RPMI8226 (cell line): ENCODE results near the gene SLC9B1.

ENCODE experiments used
- DNase-seq: peaks from one replicate; pipeline ENCODE4 v3.0.0-alpha.2; 2015

SLC9B1 gene, protein sequence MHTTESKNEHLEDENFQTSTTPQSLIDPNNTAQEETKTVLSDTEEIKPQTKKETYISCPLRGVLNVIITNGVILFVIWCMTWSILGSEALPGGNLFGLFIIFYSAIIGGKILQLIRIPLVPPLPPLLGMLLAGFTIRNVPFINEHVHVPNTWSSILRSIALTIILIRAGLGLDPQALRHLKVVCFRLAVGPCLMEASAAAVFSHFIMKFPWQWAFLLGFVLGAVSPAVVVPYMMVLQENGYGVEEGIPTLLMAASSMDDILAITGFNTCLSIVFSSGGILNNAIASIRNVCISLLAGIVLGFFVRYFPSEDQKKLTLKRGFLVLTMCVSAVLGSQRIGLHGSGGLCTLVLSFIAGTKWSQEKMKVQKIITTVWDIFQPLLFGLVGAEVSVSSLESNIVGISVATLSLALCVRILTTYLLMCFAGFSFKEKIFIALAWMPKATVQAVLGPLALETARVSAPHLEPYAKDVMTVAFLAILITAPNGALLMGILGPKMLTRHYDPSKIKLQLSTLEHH

DNA sequence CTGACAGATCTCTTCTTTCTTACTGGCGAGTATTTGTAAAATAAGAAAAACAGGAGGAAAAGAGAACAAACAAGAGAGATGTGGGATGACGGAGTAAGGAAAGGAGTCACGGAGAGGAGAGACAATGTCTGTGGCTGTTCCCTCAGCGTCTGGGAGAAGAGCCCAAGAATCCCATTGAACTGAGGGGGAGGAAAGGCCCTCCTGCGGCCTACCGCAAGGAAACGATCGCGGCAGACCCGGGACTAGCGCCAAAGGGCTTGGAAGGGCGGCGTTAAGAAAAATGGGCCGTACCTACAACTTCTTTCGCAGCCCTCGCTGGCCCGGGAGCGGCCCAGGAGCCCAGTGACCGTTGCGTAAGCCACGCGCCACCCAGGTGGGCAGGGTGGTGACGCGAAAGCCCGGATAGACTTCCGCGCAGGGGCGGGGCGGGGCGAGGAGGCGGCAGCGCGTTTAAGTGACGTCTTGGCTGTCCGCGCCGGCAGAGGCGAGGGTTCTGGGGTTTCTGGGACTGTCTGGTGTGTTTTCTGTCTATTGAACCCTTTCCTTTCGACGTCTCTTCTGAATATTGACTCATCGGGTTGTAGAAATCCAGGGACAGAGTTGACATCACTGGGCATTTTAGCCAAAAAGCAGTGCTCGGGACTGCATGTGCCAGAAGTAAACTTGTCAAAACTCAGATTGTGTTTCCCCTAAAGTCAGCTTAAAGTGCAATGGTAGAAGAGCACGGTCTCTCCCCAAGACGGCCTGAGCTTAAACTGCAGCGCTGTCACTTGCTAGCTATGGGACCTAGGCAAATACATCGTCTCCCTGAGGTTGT lies at the start of gene SLC9B1:
SLC9B1 (minus strand) TSS at position 398 of the 817 bp plus-strand sequence. CDS start 27,994 bp downstream, outside the sequence.
- DNase-seq, result peak; percentile 92

DNA sequence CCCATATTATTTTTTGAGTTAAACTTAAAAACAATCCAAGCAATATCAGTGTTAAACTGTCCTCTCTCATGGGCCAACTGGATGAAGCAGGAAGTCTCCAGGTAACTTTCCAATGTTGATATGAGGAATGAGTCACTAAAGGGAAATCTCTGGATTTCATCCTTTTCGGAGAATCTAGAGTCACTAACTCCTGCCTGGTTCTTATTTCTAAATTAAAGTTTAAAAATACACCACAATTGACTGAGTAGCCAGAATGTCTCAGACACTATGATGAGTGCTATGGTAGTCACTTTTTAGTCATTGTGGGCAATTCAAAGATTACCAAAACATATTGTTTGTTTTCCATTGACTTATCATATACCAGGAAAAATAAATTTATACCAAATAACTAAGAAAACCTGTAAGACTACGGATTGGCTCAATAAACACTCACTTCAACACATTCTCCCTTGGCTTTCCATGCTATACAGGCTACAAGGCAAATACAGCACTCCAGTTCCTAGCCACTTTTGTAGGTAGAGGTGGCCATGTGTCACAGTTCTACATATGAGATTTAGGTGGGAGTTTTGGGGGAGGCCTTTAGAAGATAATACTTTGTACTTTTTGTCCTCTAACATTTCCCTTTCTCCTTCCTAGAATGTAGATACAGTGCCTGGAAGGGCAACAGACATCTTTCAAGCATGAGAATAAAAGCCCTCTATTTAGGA lies 48.5 kb upstream of the SLC9B1 start:
- DNase-seq, result no peak

DNA sequence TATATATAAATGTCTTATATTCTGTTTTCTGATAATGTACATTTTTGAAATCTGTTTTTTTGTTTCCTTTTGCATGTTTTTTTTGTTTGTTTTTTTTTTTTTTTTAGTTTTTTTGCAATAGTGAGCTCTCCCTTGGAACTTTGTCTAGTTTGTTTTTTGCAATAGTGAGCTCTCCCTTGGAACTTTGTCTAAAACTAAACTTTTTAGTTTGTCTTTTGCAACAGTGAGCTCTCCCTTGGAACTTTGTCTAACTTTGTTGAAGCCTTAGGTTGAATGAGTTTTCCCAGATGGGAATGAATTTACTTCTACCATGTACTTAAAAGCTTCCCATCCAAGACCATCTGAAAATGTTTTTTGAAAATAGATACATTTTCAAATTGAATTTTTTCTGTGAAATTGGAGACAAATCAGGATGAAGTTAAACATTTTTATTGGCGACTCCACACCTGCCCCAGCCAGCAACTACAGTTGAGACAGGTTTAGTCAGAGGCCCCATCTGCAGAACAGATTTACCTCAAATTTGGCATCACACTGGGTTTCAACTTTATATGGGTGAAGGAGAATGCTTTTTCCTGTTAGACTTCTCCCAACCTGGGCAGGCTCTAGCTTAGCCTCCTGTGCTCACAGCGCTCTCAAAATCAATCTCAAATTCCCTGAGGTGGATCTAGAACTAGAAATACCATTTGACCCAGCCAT lies 41.1 kb upstream of the SLC9B1 start:
- no peak for DNase-seq

DNA sequence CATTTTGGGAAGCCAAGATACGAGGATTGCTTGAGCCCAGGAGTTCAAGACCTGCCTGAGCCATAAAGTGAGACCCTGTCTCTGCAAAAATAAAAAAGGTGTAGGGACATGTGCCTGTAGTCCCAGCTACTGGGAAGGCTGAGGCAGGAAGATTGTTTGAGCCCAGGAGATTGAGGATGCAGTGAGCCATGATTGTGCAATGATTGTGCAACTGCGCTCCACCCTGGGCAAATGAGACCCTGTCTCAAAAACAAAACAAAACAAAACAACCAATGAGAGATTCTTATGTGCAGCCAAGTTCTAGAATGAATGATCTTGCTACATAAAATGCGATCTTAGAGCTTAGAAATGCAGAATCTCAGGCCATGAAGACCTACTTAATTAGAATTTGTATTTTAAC lies 34.5 kb upstream of the SLC9B1 start:
- no peak for DNase-seq

- DNase-seq, result no peak
Measured at GRCh38 chr4:103052779-103053178, 33.3 kb upstream of the SLC9B1 start.

GRCh38 chr4:103052145-103052544 lies 32.6 kb upstream of the SLC9B1 start:
- no peak for DNase-seq

DNA sequence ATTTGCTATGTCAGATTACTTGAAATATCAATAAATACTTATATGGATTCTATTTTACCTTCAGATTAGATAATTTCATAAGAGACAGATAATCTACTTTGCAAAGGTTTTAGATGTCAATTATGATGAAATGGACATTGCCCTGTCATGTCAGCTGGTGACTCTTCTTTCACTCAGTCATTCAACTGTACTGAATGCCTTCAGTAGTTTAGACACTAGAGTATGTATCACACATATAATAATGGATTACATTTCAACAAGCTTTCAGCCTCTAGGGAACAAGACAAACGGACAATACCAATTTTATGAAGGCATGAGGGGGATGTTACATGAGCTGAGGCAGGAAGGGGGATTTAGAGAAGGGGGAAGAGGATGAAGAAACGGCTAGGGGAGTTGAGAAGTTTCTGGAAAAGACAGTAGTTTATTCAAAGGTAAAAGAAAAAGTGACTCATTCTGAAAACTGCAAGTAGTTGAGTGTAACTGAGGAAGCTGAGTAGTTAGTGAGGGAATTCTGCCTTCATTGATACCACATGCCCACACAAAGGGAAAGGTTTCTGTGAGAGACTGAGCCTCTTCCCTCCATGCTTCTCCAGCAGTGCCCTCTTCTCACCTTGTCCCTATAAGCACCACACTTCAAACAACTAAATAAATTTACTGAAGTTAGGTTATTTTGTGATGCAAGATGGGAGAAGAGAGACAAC lies 31.4 kb upstream of the SLC9B1 start:
- DNase-seq, result no peak

GRCh38 chr4:103046416-103047290 lies 27.1 kb upstream of the SLC9B1 start:
- DNase-seq, result peak; percentile 56

- no peak for DNase-seq
Measured at GRCh38 chr4:103044183-103044582, 24.7 kb upstream of the SLC9B1 start.

GRCh38 chr4:103036169-103036568 lies 16.7 kb upstream of the SLC9B1 start:
- DNase-seq, result no peak

DNA sequence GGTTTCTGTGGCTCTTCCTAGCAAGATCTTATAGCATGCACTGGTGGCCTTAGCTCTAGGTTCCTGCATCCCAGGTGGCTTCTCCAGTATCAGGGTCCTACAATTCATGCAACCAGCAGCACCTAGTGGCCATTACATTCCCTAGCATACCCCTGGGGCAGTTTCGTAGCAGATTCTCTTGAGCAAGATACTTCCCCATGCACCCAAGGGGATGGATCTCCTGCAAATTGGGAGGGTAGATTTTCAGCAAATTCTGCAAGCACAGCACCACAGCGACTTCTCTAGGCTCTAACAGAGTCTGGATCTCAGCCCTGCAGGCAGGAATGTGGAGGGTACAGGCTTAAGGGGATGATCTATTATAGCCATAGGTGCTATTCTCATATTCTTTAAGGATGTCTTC lies 13.1 kb upstream of the SLC9B1 start:
- peak; percentile 39 for DNase-seq

- DNase-seq, result no peak
Measured at GRCh38 chr4:103030791-103031190, 11.3 kb upstream of the SLC9B1 start.

- DNase-seq, result no peak
Measured at GRCh38 chr4:103029300-103029699, 9.8 kb upstream of the SLC9B1 start.

DNA sequence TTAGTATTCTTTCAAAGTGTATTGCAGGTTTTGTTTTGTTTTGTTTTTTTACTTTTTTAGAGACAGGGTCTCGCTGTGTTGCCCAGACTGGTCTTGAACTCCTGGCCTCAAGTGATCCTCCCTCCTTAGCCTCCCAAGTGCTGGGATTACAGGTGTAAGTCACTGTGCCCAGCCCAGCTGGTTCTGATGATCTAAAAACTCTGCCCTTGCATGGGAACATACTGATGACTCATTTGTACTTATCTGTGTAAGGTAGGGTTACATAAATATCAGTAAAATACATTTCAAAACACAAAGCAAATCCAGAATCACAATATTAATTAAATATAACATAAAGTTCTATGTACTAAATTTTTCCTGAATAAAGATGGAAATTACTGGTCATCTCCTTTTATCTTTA lies 7.4 kb upstream of the SLC9B1 start:
- no peak for DNase-seq

- DNase-seq, result no peak
Measured at GRCh38 chr4:103024996-103025395, 5.5 kb upstream of the SLC9B1 start.

- DNase-seq, result no peak
Measured at GRCh38 chr4:103021120-103021519, 1.6 kb upstream of the SLC9B1 start.

DNA sequence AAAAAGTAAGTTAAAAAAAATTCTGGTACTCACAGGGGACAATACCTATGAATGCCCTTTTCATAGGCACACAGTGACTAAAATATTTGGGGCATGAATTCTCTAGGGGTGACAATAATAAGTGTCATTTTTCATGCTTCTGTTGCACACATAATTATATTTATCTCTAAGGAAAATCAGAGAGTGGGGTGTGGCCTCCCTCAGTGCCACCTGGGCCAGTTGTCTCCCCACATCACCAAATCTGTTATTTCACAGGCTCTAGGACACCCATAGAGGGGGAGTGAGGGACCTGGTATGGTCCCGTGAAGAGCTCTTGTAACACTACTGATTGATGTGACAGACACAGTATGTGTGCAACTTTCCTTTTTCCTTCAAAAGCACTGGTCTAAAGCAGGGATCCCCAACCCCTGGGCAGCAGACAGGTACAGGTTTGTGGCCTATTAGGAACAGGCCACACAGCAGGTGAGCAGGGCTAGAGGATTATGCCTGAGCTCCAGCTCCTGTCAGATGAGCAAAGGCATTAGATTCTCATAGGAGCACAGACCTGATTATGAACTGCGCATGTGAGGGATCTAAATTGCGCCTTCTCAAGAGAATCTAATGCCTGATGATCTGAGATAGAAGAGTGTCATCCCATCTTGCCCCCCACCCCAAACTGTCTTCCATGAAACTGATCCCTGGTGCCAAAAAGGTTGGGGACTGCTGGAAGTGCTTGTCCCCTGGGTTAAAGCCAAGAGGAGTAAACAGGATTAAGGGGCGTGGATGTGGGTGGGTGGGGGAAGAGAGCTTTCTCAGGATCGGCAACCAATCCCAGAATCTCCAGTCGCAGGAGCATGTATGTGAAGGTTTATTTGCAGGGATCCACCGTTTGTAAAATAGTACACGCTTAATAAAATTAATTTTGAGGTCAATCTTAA lies 856 bp downstream of the SLC9B1 start:
- no peak for DNase-seq

DNA sequence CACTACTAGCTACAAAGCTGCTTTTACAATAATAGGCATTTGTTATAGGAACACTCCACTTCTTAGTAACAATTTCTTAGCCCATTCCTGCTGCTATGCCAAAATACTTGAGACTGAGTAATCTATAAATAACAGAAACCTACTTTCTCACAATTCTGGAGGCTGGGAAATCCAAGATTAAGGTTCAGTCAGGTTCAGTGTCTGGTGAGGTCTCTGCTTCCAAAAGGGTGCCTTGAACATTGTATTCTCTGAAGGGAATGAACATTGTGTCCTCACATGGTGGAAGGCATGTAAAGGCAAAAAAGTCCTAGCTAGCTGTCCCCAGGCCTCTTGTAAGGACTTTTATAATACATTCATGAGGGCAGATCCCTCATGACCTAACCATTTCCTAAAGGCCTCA lies 7.0 kb downstream of the SLC9B1 start:
- DNase-seq, result no peak

GRCh38 chr4:103012060-103012459 lies 7.4 kb downstream of the SLC9B1 start:
- peak; percentile 30 for DNase-seq
